ENCODE data around the gene OR9Q1.

The OR9Q1 gene

DNA sequence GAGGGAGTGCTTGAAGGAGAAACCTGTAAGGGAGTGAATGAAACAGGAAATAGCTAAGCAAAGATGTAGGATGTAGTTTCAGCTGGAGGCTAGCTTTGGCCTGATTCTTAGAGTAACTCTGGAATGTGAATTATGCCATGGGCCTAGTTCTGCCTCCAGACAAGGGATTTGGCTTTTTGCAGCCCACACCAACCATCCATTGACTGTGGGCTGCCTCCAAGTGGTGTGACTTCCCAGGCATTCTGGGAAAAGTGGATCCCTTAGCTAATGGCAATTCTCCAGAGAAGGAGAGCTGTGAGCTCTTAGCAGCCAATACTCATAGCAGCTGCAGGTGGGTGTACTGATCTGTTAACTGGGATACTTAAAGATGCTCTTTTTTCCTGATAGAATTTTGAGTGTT lies 103.7 kb downstream of the OR9Q1 start:
- TF ChIP-seq, protein P1, sequence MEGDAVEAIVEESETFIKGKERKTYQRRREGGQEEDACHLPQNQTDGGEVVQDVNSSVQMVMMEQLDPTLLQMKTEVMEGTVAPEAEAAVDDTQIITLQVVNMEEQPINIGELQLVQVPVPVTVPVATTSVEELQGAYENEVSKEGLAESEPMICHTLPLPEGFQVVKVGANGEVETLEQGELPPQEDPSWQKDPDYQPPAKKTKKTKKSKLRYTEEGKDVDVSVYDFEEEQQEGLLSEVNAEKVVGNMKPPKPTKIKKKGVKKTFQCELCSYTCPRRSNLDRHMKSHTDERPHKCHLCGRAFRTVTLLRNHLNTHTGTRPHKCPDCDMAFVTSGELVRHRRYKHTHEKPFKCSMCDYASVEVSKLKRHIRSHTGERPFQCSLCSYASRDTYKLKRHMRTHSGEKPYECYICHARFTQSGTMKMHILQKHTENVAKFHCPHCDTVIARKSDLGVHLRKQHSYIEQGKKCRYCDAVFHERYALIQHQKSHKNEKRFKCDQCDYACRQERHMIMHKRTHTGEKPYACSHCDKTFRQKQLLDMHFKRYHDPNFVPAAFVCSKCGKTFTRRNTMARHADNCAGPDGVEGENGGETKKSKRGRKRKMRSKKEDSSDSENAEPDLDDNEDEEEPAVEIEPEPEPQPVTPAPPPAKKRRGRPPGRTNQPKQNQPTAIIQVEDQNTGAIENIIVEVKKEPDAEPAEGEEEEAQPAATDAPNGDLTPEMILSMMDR (conservative IDR thresholded peaks at IDR 0.05; ENCODE audit: low read depth, low read length): no peak
- DNase-seq (ENCODE audit: low read depth): no peak
- H3K4me3 ChIP-seq (ENCODE audit: low read length): no peak overlapping the region

DNA sequence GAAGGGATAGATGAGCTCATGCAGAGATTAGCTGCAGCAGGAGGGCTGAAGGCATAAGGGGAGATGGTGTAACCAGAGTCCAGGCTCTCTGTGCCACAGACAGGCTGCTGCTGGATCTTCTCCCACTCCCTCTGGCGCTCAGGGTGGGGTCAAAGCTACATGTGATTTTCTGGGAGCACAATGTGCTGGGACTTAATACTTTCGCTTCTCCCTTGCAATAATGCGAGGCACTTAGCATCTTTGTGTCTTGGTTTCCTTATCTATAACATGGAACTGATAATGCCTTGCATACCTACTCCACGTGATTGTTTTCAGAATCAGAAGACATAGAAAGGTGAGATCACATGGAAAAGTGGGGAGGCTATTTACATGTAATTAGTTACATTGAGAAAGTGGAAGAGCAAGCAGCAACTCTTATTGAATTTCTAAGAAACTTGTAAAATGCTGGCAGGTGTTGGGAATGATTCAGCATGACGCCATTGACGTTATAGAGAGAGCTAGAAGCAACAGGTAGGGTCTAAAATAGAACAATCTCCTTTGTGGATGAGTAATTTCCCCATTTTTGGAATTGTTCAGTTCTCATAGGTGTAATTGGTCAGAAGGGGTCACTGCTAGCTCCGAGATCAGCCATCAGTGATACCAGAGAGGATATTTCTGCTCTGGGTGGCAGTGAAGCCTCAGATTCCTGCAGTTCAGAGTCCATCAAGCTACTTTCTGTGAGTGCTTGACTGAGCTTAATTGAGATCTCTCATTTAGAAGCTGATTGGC lies 109.8 kb downstream of the OR9Q1 start:
- no peak for DNase-seq (ENCODE audit: low read depth)
- TF ChIP-seq, protein P1 (conservative IDR thresholded peaks at IDR 0.05; ENCODE audit: low read depth, low read length): no peak
- no peak overlapping the region for H3K4me3 ChIP-seq (ENCODE audit: low read length)

DNA sequence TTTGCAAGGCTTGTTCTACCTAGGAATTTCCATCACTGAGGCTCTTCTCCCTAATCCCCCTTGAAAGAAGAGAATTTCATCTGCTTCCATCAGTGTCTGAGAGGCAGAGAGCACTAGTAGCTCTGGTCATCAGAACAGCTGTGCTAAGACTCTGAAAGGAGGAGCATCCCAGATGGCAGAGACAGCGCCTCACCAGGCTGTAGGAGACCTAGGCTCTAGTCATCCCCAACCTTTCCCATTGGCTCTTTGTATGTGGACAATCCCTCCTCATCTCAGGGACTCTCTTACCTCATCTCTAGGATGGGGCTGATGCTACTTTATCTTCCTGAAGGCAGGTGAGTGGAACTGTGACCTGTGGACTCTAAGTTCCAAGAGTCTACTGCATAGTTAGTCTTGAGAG lies 110.5 kb downstream of the OR9Q1 start:
- DNase-seq (ENCODE audit: low read depth): no peak
- no peak overlapping the region for H3K4me3 ChIP-seq (ENCODE audit: low read length)
- TF ChIP-seq, protein P1 (conservative IDR thresholded peaks at IDR 0.05; ENCODE audit: low read depth, low read length): no peak

DNA sequence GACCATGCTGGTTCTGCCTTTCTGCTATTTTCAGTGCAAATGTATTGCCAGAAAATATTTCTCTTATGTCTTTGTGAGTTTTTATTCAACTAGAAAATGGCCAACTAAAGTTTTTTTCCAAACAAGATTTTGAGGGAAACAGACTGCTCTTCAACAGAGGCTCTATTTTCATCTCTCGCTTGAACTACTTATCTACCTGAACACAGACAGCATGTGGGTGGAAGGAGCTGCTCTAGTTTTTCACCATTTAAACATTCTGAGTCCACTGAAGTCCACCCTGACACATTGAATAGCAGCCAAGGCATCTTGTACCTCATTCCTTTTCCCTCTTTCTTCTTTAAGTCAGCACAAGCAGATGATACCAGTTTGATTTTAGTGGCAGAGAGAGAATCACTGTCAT lies 111.5 kb downstream of the OR9Q1 start:
- DNase-seq (ENCODE audit: low read depth): no peak

DNA sequence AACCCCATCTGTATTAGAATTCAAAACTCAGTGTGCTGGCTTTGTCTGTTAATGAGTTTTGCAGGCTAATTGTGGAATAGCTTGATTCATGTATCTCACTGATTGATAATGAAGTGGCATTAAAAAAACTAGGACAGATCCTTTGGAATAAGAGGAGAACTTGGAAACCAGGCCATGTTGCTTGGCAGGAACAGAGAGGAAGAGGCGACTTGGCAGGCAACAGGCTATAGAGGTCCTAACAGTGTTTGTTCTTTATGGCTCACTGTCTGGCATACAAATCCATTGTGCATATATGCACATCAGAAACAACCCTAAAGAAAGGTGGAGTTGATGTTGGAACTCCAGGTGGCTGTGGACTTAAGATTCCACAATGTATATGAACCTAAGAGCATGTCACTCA lies 119.1 kb downstream of the OR9Q1 start:
- DNase-seq (ENCODE audit: low read depth): no peak
- no peak overlapping the region for H3K4me3 ChIP-seq (ENCODE audit: low read length)
- TF ChIP-seq, protein P1 (conservative IDR thresholded peaks at IDR 0.05; ENCODE audit: low read depth, low read length): no peak

More for the DNA sequence above, 111.5 kb downstream of the OR9Q1 start:
- no peak overlapping the region for H3K4me3 ChIP-seq (ENCODE audit: low read length)
- TF ChIP-seq, protein P1 (conservative IDR thresholded peaks at IDR 0.05; ENCODE audit: low read depth, low read length): no peak

DNA sequence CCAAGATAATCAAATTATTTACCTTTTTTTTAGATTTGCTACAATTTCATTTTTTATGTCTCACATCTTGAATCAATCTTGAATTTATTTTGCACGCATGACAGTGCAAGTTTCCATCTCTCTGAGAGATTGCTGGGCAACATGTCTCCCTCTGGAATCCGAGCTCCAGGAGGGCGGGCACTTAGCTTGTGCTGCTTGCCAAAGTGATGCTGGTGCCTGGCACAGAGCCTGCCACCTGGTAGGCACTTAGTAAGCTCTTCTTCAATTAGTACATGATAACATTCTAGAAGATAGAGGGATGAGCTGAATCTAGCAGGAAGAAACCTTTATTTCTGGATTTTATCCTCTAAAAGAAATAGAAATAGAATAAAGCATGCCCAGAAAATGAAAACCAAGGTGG lies 129.1 kb downstream of the OR9Q1 start:
- H3K4me3 ChIP-seq (ENCODE audit: low read length): no peak overlapping the region
- DNase-seq (ENCODE audit: low read depth): no peak
- TF ChIP-seq, protein P1 (conservative IDR thresholded peaks at IDR 0.05; ENCODE audit: low read depth, low read length): no peak

DNA sequence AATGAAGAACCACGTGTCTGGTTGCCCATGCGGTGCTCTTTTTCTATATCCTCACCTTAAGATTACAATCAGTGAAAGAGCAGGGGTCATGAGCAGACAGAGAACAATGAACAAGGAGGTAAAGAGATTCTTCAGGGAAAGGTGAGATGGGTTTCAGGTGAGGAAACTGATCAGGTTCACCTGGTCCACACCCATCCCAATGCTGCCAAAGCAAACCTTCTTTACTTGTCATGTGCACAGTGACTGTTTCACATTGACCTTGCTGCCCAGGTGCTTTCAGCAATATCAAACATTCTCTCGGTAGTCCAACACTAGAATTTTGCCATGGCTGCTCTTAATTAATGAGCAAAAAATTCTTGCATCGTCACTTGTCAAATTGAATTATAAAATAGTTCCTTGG lies 140.7 kb downstream of the OR9Q1 start:
- H3K4me3 ChIP-seq (ENCODE audit: low read length): no peak overlapping the region
- TF ChIP-seq, protein P1 (conservative IDR thresholded peaks at IDR 0.05; ENCODE audit: low read depth, low read length): no peak

More for the DNA sequence above, 140.7 kb downstream of the OR9Q1 start:
- DNase-seq (ENCODE audit: low read depth): no peak
